A549 (cell line): ENCODE results near the gene C5orf58.

Experiments
- HDAC2 ChIP-seq: fragments of 200-600 bp; sonication (generic); IDR thresholded peaks from 2 replicates; pipeline ENCODE4 v1.6.1; 2016
- JUN ChIP-seq, 2 experiments: fragments of >200 bp; sonication (Bioruptor Twin); formaldehyde crosslinking; IDR thresholded peaks; 2 replicates in 1 of 2; 3 replicates in 1 of 2; pipeline ENCODE4 v1.6.1; 2016 to 2017
- MYC ChIP-seq: IDR thresholded peaks from 2 replicates; pipeline ENCODE4 v1.6.1; 2012; ENCODE audit warnings: mild to moderate bottlenecking, inconsistent platforms, low read length, improper control_type of control experiment, borderline replicate concordance
- PHF8 ChIP-seq: fragments of 200-600 bp; sonication (generic); IDR thresholded peaks from 2 replicates; pipeline ENCODE4 v1.6.1; 2016; ENCODE audit warnings: low read depth, mild to moderate bottlenecking, antibody characterized with exemption, moderate library complexity, borderline replicate concordance
- POLR2A ChIP-seq: IDR thresholded peaks from 2 replicates; pipeline ENCODE4 v1.6.1; 2012; ENCODE audit warnings: mild to moderate bottlenecking, low read length
- RCOR1 ChIP-seq: fragments of 150-350 bp; IDR thresholded peaks from 2 replicates; pipeline ENCODE4 v1.6.1; 2014; ENCODE audit warnings: antibody characterized with exemption, low read length, low read depth
- TF ChIP-seq, protein P1 (sequence below): fragments of >200 bp; sonication (Bioruptor Twin); formaldehyde crosslinking; IDR thresholded peaks from 3 replicates; pipeline ENCODE4 v1.5.1; 2016

DNA sequence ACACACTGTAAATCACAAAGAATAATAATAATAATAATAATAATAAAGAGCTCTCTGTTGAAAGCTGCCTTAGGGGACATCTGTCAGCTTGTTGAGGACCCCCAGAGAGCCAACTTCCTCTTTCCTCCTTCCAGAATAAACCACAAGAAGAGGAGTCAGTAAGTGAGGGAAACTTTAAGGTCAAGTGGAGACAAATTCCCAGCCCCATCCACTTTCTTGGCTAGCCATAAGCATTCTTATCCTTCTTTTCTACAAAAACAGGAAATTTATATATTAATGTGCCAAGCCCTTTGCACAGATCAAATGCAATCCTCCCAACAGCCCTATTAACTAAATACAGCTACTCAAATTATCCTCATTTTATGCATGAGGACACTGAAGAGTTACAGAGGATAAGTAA, 9.4 kb upstream of the C5orf58 start:
- no peak for TF ChIP-seq JUN (IDR thresholded peaks at IDR 0.05)
- TF ChIP-seq POLR2A, result no peak
- TF ChIP-seq RCOR1, result no peak
- TF ChIP-seq, protein P1, sequence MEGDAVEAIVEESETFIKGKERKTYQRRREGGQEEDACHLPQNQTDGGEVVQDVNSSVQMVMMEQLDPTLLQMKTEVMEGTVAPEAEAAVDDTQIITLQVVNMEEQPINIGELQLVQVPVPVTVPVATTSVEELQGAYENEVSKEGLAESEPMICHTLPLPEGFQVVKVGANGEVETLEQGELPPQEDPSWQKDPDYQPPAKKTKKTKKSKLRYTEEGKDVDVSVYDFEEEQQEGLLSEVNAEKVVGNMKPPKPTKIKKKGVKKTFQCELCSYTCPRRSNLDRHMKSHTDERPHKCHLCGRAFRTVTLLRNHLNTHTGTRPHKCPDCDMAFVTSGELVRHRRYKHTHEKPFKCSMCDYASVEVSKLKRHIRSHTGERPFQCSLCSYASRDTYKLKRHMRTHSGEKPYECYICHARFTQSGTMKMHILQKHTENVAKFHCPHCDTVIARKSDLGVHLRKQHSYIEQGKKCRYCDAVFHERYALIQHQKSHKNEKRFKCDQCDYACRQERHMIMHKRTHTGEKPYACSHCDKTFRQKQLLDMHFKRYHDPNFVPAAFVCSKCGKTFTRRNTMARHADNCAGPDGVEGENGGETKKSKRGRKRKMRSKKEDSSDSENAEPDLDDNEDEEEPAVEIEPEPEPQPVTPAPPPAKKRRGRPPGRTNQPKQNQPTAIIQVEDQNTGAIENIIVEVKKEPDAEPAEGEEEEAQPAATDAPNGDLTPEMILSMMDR, result no peak
- TF ChIP-seq MYC, result no peak
- TF ChIP-seq HDAC2, result no peak
- TF ChIP-seq PHF8, result no peak
